ENCODE results near the gene SLC6A18. TPM values are rescaled to one million over a fixed set of nuclear protein-coding genes. Genes with fewer than 3 reads are reported as not detected.

SLC6A18 gene
- total RNA-seq, 1 donor from 2014 or later, result not detected

DNA sequence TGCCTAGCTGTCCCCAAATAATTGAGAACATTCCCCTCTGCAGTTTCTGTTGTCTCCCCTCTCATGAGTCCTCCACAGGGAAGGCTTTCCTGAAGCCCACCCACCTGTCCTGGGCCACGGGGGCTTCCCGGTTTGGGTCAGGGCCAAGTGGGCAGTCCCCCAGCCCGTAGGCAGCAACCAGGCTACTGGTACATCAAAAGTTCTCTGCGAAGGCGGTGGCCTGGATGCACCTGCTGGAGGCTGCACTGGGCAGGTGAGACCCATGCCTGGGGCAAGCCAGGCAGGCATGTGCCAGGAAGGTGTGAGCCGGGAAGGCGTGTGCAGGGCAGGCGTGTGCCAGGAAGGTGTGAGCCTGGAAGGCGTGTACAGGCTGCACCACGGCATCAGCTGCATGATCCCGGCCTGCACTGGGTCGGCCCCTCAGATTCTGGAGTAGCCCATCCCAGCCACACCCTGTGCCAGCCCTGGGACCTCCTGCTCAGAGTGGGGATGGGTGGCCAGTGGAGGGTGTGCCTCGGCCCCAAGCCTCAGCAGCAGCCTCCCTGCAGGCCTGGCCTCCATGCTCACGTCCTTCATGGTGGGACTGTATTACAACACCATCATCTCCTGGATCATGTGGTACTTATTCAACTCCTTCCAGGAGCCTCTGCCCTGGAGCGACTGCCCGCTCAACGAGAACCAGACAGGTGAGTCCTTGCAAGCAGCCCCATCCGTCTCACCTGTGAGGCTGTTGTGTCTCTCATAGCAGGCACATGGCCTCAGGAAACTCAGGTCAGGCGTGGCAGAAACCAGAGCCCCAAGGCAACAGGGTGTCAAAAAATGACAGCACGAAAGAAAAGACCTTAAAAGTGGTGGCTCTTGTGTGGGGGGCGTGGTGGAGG lies 15.0 kb upstream of the SLC6A18 start:
- H3K9me3 ChIP-seq, result no peaks in the 10 kb centered on the region
- no peaks in the 10 kb centered on the region for H3K27me3 ChIP-seq
- no peak for DNase-seq (ENCODE audit: low spot score in 2 of 2)
- intact Hi-C loops (cut with DNase I), result no loop called here
- no peak overlapping the region for H3K27ac ChIP-seq
- H3K4me3 ChIP-seq, result no peak overlapping the region
- no peaks in the 10 kb centered on the region for H3K36me3 ChIP-seq
- TF ChIP-seq, protein P1, sequence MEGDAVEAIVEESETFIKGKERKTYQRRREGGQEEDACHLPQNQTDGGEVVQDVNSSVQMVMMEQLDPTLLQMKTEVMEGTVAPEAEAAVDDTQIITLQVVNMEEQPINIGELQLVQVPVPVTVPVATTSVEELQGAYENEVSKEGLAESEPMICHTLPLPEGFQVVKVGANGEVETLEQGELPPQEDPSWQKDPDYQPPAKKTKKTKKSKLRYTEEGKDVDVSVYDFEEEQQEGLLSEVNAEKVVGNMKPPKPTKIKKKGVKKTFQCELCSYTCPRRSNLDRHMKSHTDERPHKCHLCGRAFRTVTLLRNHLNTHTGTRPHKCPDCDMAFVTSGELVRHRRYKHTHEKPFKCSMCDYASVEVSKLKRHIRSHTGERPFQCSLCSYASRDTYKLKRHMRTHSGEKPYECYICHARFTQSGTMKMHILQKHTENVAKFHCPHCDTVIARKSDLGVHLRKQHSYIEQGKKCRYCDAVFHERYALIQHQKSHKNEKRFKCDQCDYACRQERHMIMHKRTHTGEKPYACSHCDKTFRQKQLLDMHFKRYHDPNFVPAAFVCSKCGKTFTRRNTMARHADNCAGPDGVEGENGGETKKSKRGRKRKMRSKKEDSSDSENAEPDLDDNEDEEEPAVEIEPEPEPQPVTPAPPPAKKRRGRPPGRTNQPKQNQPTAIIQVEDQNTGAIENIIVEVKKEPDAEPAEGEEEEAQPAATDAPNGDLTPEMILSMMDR (IDR thresholded peaks at IDR 0.05), result no peak
- no peaks in the 10 kb centered on the region for H3K4me1 ChIP-seq

DNA sequence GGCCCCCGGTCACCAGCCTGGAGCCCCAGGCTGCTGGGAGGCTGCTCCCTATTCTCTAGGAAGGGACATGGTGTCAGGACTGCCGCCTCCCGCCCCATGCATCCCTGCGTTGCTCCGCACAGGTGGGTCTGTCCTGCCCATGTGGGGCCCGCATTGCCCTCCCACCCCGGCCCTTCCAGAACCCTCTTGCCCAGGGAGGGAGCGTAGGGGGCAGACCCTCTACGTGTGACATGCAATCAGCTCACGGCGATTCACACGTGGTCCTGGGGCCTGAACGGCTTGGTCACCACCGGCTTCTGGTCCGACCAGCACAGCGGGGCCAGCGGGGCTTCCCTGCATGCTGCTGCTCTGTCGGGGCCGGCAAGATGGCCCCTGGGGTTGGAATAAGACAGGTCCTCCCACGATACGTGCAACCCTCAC lies 14.3 kb upstream of the SLC6A18 start:
- H3K9me3 ChIP-seq, result no peaks in the 10 kb centered on the region
- no peak for DNase-seq (ENCODE audit: low spot score in 2 of 2)

DNA sequence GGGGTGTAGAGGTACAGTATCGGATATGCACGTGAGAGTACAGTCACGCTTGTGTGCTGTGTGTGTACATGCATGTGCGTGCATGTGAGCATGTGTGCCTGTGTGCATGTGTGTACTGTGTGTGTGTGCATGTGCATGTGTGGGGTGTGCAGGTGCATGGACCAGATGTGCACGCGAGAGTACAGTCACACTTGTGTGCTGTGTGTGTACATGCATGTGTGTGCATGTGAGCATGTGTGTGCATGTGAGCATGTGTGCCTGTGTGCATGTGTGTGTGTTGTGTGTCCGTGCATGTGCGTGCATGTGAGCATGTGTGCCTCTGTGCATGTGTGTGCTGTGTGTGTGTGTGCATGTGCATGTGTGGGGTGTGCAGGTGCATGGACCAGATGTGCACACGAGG lies 13.5 kb upstream of the SLC6A18 start:
- H3K27ac ChIP-seq, result no peak overlapping the region
- H3K27me3 ChIP-seq, result no peaks in the 10 kb centered on the region
- TF ChIP-seq, protein P1 (IDR thresholded peaks at IDR 0.05), result no peak
- H3K4me1 ChIP-seq, result no peaks in the 10 kb centered on the region
- intact Hi-C loops (cut with DNase I), result no loop called here
- H3K4me3 ChIP-seq, result no peak overlapping the region
- no peaks in the 10 kb centered on the region for H3K9me3 ChIP-seq
- no peak for DNase-seq (ENCODE audit: low spot score in 2 of 2)
- no peaks in the 10 kb centered on the region for H3K36me3 ChIP-seq

More for the DNA sequence above, 14.3 kb upstream of the SLC6A18 start:
- TF ChIP-seq, protein P1 (IDR thresholded peaks at IDR 0.05), result no peak
- Histone ChIP-seq H3K4me3 (no peak overlapping the region), H3K4me1 (no peaks in the 10 kb centered on the region), H3K27ac (no peak overlapping the region), H3K36me3 (no peaks in the 10 kb centered on the region), H3K27me3 (no peaks in the 10 kb centered on the region)
- intact Hi-C loops (cut with DNase I), result no loop called here

DNA sequence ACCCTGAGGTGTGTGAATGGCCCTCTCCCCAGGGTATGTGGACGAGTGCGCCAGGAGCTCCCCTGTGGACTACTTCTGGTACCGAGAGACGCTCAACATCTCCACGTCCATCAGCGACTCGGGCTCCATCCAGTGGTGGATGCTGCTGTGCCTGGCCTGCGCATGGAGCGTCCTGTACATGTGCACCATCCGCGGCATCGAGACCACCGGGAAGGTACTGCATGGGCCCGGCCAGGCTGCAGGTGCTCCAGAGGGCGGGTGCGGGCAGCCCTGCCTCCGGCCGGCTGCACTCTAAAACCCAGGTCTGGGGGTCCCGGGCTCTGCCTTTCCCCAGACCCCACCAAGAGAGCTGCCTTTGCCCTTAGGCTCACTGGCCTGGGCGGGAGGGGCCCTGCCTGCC lies 12.9 kb upstream of the SLC6A18 start:
- H3K4me3 ChIP-seq, result no peak overlapping the region
- no peaks in the 10 kb centered on the region for H3K36me3 ChIP-seq
- H3K4me1 ChIP-seq, result no peaks in the 10 kb centered on the region
- intact Hi-C loops (cut with DNase I), result no loop called here
- no peak for DNase-seq (ENCODE audit: low spot score in 2 of 2)
- no peaks in the 10 kb centered on the region for H3K9me3 ChIP-seq
- TF ChIP-seq, protein P1 (IDR thresholded peaks at IDR 0.05), result no peak
- no peaks in the 10 kb centered on the region for H3K27me3 ChIP-seq
- no peak overlapping the region for H3K27ac ChIP-seq

DNA sequence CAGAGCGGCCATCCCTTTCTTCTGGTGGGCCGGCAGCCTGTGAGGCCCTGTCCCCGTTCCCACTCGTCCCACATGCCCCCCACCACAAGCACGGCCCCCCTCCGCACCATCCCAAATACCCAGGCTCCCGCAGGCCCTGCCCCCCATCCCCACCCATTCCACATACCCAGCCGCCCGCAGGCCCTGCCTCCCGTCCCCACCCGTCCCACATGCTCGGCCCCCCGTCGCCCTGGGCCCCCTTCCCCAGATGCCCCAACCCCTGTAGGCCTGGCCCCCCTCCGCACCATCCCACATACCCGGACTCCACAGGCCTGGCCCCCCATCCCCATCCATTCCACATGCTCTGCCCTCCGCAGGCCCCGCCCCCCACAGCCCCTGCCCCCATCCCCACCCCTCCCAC lies 12.3 kb upstream of the SLC6A18 start:
- Histone ChIP-seq H3K36me3 (no peaks in the 10 kb centered on the region), H3K9me3 (no peaks in the 10 kb centered on the region), H3K27ac (no peak overlapping the region), H3K27me3 (no peaks in the 10 kb centered on the region), H3K4me3 (no peak overlapping the region), H3K4me1 (no peaks in the 10 kb centered on the region)
- TF ChIP-seq, protein P1 (IDR thresholded peaks at IDR 0.05), result no peak
- DNase-seq (ENCODE audit: low spot score in 2 of 2), result no peak
- intact Hi-C loops (cut with DNase I), result no loop called here
